Progenitor cell of endocrine pancreas (in vitro differentiated cells): ENCODE data around the gene IQGAP2. TPM values are rescaled to one million over a fixed set of nuclear protein-coding genes. Genes with fewer than 3 reads are reported as not detected.
"Not testable (repeated sequence)": the region's sequence is repeated elsewhere in the genome, so short reads cannot be mapped to it uniquely, and the experiment has no call there.

Source experiments
- DNase-seq: peaks from one replicate; pipeline ENCODE4 v3.0.0; 2021; ENCODE audit warnings: low spot score; ENCODE audit not compliant: unreplicated experiment
- H3K27ac Mint-ChIP-seq: 2 replicates; pipeline ENCODE4 v1.8.0; 2021; ENCODE audit warnings: mild to moderate bottlenecking, moderate library complexity, mixed read lengths
- H3K27me3 Mint-ChIP-seq: 2 replicates; pipeline ENCODE4 v1.8.0; 2021; ENCODE audit warnings: mixed read lengths
- H3K36me3 Mint-ChIP-seq: 2 replicates; pipeline ENCODE4 v1.8.0; 2022; ENCODE audit warnings: mixed read lengths; ENCODE audit not compliant: insufficient read depth
- H3K4me1 Mint-ChIP-seq: 2 replicates; pipeline ENCODE4 v1.8.0; 2021; ENCODE audit warnings: low read depth, mixed read lengths
- H3K4me3 Mint-ChIP-seq: 2 replicates; pipeline ENCODE4 v1.8.0; 2021; ENCODE audit warnings: low read depth, mild to moderate bottlenecking, moderate library complexity, mixed read lengths
- H3K9me3 Mint-ChIP-seq: 2 replicates; pipeline ENCODE4 v1.8.0; 2021; ENCODE audit warnings: low read depth, mixed read lengths
- total RNA-seq: library from RNA; stranded (reverse); gene quantifications from 2 replicates; pipeline ENCODE4 v1.2.1, GENCODE V29; 2021
- TF ChIP-seq, protein P1 (sequence below): fragments of 200-600 bp; sonication (generic); IDR thresholded peaks from one replicate; pipeline ENCODE4 v1.5.0; 2021; ENCODE audit warnings: antibody characterized with exemption, mild to moderate bottlenecking; ENCODE audit not compliant: unreplicated experiment

The IQGAP2 gene
- total RNA-seq, 1 donor from 2014 or later, result 16.7 TPM

GRCh38 chr5:76547242-76547890, 144.3 kb downstream of the IQGAP2 start:
- Mint-ChIP-seq H3K4me3 (no peak overlapping the region), H3K27me3 (peaks cover 8% of the 10 kb centered on the region)

GRCh38 chr5:76547891-76548524, 144.9 kb downstream of the IQGAP2 start:
- Mint-ChIP-seq H3K4me3 (no peak overlapping the region), H3K27ac (no peak overlapping the region), H3K27me3 (peaks cover 10% of the 10 kb centered on the region), H3K4me1 (peaks cover 39% of the 10 kb centered on the region), H3K36me3 (peaks cover 4% of the 10 kb centered on the region), H3K9me3 (no peaks in the 10 kb centered on the region)
- no peak for DNase-seq
- TF ChIP-seq, protein P1, sequence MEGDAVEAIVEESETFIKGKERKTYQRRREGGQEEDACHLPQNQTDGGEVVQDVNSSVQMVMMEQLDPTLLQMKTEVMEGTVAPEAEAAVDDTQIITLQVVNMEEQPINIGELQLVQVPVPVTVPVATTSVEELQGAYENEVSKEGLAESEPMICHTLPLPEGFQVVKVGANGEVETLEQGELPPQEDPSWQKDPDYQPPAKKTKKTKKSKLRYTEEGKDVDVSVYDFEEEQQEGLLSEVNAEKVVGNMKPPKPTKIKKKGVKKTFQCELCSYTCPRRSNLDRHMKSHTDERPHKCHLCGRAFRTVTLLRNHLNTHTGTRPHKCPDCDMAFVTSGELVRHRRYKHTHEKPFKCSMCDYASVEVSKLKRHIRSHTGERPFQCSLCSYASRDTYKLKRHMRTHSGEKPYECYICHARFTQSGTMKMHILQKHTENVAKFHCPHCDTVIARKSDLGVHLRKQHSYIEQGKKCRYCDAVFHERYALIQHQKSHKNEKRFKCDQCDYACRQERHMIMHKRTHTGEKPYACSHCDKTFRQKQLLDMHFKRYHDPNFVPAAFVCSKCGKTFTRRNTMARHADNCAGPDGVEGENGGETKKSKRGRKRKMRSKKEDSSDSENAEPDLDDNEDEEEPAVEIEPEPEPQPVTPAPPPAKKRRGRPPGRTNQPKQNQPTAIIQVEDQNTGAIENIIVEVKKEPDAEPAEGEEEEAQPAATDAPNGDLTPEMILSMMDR, result no peak

More at GRCh38 chr5:76547242-76547890, 144.3 kb downstream of the IQGAP2 start:
- Mint-ChIP-seq H3K36me3 (peaks cover 2% of the 10 kb centered on the region), H3K4me1 (peaks cover 39% of the 10 kb centered on the region), H3K9me3 (no peaks in the 10 kb centered on the region), H3K27ac (no peak overlapping the region)
- no peak for DNase-seq
- TF ChIP-seq, protein P1, result no peak

DNA sequence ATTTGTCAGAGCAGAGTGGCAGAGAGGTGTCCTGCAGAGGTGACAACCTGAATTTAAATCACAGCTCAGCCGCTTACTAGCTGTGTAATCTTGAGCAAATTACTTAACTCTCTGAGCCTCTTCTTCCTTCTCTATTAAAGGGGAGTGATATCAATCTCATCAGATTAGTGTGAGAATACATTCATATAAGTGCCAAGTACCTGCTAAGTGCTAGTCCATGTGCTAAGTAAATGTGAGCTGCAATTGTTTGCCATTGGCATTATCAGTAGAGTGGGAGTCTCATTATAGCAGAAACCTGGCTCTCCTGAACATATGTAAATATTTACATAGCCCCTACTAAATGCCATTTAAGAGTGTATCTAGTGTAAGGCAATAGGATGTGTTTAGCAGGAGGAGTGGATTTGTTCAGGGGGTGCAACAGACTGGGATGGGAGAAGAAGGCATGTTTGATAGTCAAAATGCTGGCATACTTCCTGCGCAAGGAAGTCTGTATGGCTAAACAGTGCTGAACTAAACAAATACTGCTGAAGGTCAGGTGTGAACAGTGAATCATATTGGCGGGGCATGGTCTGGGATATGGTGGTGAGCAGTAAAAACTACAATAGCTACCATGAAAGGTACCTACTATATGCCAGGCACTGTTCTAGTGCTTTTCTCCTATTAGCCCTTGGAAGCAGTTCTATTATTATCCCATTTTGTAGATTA, 145.6 kb downstream of the IQGAP2 start:
- Mint-ChIP-seq H3K27me3 (peaks cover 13% of the 10 kb centered on the region), H3K27ac (no peak overlapping the region), H3K4me1 (peaks cover 33% of the 10 kb centered on the region), H3K4me3 (no peak overlapping the region), H3K9me3 (no peaks in the 10 kb centered on the region), H3K36me3 (peaks cover 4% of the 10 kb centered on the region)
- TF ChIP-seq, protein P1, result no peak
- no peak for DNase-seq

DNA sequence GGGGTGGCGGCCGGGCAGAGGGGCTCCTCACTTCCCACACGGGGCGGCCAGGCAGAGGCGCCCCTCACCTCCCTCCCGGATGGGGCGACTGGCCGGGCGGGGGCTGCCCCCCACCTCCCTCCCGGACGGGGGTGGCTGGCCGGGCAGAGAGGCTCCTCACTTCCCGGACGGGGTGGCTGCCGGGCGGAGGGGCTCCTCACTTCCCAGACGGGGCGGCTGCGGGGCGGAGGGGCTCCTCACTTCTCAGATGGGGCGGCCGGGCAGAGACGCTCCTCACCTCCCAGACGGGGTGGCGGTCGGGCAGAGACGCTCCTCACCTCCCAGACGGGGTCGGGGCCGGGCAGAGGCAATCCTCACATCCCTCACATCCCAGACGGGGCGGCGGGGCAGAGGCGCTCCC, 147.8 kb downstream of the IQGAP2 start:
- Mint-ChIP-seq H3K4me1 (peaks cover 28% of the 10 kb centered on the region), H3K27me3 (peaks cover 17% of the 10 kb centered on the region)
- not testable (repeated sequence) for H3K9me3 Mint-ChIP-seq, H3K4me3 Mint-ChIP-seq, H3K36me3 Mint-ChIP-seq, H3K27ac Mint-ChIP-seq, DNase-seq

GRCh38 chr5:76552546-76552945, 149.5 kb downstream of the IQGAP2 start:
- Mint-ChIP-seq H3K36me3 (peaks cover 4% of the 10 kb centered on the region), H3K4me1 (peaks cover 23% of the 10 kb centered on the region), H3K4me3 (no peak overlapping the region), H3K27ac (no peak overlapping the region), H3K9me3 (no peaks in the 10 kb centered on the region), H3K27me3 (peaks cover 13% of the 10 kb centered on the region)
- TF ChIP-seq, protein P1, result no peak
- no peak for DNase-seq
